Neural cell (in vitro differentiated cells): ENCODE results near the gene JMJD4.

Source experiments
- EZH2 ChIP-seq: fragments of 200-600, 300-800 bp; shearing (Covaris generic), sonication (generic); IDR thresholded peaks from 2 replicates; pipeline ENCODE4 v1.6.1; 2014; ENCODE audit warnings: antibody characterized with exemption, low read length, borderline replicate concordance, mild to moderate bottlenecking; ENCODE audit not compliant: insufficient read depth, poor library complexity, severe bottlenecking
- POLR2AphosphoS5 ChIP-seq: IDR thresholded peaks from 2 replicates; pipeline ENCODE4 v1.6.1; 2012
- RAD21 ChIP-seq: fragments of 450-650 bp; conservative IDR thresholded peaks from 2 replicates; pipeline ENCODE4 v1.6.1; 2014; ENCODE audit warnings: antibody characterized with exemption, mild to moderate bottlenecking, moderate library complexity
- TF ChIP-seq, protein P1 (sequence below): fragments of 450-650 bp; IDR thresholded peaks from 2 replicates; pipeline ENCODE4 v1.5.1; 2014; ENCODE audit warnings: antibody characterized with exemption, mild to moderate bottlenecking, moderate library complexity; ENCODE audit not compliant: poor library complexity, severe bottlenecking

DNA sequence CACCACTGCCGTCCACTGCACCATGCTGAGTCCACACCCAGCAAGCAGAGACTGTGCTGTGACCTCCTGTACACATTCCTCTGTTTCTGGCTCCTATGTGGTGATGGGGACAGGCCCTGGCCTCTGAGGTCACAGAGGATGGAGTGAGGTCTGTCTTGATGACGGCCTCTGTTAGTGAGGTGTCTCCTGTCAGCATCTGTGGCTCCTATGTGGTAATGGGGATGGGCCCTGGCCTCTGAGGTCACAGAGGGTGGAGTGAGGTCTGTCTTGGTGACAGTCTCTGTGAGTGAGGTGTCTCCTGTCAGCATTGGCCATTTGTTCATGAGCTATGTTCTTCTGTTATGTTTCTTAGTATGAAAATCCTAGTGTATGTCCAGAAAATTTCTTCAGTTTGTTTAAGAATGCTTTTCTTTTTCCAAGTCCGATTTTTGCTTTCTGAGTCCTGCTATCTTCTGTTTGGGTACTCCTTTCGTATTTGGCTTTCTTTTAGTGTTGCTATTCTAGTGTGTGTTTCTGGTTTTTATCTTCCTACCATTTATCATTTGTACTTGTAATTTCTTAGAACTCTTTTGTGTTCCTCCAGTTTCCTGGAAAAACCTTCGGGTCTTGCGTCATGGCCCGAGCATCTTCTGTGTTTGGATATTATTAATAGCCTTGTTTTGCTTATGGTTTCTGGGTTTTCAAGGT is 13.5 kb upstream of the JMJD4 start:
- TF ChIP-seq EZH2 = no peak
- TF ChIP-seq, protein P1, sequence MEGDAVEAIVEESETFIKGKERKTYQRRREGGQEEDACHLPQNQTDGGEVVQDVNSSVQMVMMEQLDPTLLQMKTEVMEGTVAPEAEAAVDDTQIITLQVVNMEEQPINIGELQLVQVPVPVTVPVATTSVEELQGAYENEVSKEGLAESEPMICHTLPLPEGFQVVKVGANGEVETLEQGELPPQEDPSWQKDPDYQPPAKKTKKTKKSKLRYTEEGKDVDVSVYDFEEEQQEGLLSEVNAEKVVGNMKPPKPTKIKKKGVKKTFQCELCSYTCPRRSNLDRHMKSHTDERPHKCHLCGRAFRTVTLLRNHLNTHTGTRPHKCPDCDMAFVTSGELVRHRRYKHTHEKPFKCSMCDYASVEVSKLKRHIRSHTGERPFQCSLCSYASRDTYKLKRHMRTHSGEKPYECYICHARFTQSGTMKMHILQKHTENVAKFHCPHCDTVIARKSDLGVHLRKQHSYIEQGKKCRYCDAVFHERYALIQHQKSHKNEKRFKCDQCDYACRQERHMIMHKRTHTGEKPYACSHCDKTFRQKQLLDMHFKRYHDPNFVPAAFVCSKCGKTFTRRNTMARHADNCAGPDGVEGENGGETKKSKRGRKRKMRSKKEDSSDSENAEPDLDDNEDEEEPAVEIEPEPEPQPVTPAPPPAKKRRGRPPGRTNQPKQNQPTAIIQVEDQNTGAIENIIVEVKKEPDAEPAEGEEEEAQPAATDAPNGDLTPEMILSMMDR = no peak
- no peak for TF ChIP-seq POLR2AphosphoS5
- no peak for TF ChIP-seq RAD21
